ENCODE results near the gene SLC34A3. TPM values are rescaled to one million over a fixed set of nuclear protein-coding genes. Genes with fewer than 3 reads are reported as not detected.

Gene SLC34A3
- total RNA-seq, 4 donors from 2014 or later: not detected

DNA sequence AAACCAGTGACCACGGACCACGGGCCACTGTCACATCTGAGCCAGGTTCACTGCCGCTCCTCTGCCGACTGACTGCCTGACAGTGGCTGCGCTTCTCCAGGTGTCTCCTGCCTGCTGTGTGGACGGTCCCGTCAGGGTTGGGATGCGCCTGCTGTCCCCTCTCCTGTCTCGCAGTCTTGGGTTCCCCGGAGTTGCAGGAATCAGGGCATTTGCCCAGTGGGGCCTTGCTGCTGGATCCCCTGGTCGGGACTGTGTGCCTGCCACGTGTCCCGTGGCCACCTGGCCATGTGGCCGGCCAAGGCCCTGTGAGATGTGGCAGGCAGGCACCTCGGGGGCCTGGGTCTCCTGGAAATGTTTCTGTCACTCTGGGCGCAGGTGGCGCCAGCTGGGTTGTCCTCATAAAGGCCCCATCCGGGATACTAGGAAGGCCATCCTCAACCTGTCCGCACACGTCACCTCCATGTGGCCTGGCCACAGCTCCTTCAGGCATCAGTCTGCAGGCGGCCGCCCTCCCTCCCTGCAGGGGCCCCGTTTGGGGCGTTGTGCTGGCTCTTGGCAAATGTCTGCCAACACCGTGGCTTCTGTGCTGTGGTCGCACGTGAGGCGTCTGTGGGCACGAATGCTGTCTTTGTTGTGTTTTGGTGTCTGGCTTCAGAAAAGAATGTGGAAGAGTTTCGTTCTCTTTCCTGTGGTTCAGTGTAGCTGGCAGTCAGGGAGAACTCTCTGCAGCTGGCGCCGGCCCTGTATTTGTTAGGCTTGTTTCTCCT is 40.4 kb downstream of the SLC34A3 start:
- no peaks in the 10 kb centered on the region for H3K9me3 ChIP-seq
- H3K27me3 ChIP-seq: peaks cover 0 to 19% (median 0%) of the 10 kb centered on the region in 4 donors
- H3K4me3 ChIP-seq: no peak overlapping the region
- intact Hi-C loops (cut with DNase I): no loop called here
- WGBS: 82% methylated on average over 23 of the region's 32 CpGs
- peaks cover 25 to 80% (median 53%) of the 10 kb centered on the region in 4 donors for H3K36me3 ChIP-seq
- no peak overlapping the region for H3K27ac ChIP-seq (replicated peaks in 1 of 4)
- H3K4me1 ChIP-seq: peaks cover 26 to 63% (median 32%) of the 10 kb centered on the region in 4 donors
- no peak for DNase-seq (ENCODE audit: extremely low spot score)
- TF ChIP-seq, protein P1, sequence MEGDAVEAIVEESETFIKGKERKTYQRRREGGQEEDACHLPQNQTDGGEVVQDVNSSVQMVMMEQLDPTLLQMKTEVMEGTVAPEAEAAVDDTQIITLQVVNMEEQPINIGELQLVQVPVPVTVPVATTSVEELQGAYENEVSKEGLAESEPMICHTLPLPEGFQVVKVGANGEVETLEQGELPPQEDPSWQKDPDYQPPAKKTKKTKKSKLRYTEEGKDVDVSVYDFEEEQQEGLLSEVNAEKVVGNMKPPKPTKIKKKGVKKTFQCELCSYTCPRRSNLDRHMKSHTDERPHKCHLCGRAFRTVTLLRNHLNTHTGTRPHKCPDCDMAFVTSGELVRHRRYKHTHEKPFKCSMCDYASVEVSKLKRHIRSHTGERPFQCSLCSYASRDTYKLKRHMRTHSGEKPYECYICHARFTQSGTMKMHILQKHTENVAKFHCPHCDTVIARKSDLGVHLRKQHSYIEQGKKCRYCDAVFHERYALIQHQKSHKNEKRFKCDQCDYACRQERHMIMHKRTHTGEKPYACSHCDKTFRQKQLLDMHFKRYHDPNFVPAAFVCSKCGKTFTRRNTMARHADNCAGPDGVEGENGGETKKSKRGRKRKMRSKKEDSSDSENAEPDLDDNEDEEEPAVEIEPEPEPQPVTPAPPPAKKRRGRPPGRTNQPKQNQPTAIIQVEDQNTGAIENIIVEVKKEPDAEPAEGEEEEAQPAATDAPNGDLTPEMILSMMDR (IDR thresholded peaks at IDR 0.05): no peak
- TF ChIP-seq EP300 (IDR thresholded peaks at IDR 0.05) (no peak), POLR2AphosphoS5 (IDR thresholded peaks at IDR 0.05) (no peak), POLR2A (IDR thresholded peaks at IDR 0.05; ENCODE audit: low read depth) (no peak)

DNA sequence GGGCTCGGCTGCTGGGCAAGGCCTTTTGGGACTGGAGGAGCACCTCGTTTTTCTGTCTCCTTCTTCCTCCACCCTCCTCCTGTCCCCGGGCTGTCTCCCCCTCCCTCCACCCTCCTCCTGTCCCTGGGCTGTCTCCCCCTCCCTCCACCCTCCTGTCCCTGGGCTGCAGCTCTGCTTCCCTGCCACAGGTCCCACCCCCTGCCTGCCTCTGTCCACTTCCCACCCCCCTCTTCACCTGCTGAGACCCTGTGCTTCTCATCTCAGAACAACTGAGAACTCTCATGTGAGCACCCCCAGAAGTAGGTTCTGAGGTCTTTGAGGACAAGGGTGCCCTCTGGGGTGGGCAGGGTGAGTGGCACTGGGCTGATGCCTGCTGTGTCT is 41.0 kb downstream of the SLC34A3 start:
- Histone ChIP-seq H3K36me3 (peaks cover 22 to 74% (median 49%) of the 10 kb centered on the region in 4 donors), H3K9me3 (no peaks in the 10 kb centered on the region), H3K27ac (replicated peaks in 1 of 4) (no peak overlapping the region), H3K4me1 (peaks cover 31 to 68% (median 38%) of the 10 kb centered on the region in 4 donors), H3K4me3 (no peak overlapping the region), H3K27me3 (peaks cover 0 to 25% (median 0%) of the 10 kb centered on the region in 4 donors)
- TF ChIP-seq, protein P1 (IDR thresholded peaks at IDR 0.05): no peak
- TF ChIP-seq EP300 (IDR thresholded peaks at IDR 0.05) (no peak), POLR2A (IDR thresholded peaks at IDR 0.05; ENCODE audit: low read depth) (no peak), POLR2AphosphoS5 (IDR thresholded peaks at IDR 0.05) (no peak)
- DNase-seq (ENCODE audit: extremely low spot score): no peak
- WGBS: 39% methylated on average over 3 of the region's 3 CpGs
- intact Hi-C loops (cut with DNase I): no loop called here

DNA sequence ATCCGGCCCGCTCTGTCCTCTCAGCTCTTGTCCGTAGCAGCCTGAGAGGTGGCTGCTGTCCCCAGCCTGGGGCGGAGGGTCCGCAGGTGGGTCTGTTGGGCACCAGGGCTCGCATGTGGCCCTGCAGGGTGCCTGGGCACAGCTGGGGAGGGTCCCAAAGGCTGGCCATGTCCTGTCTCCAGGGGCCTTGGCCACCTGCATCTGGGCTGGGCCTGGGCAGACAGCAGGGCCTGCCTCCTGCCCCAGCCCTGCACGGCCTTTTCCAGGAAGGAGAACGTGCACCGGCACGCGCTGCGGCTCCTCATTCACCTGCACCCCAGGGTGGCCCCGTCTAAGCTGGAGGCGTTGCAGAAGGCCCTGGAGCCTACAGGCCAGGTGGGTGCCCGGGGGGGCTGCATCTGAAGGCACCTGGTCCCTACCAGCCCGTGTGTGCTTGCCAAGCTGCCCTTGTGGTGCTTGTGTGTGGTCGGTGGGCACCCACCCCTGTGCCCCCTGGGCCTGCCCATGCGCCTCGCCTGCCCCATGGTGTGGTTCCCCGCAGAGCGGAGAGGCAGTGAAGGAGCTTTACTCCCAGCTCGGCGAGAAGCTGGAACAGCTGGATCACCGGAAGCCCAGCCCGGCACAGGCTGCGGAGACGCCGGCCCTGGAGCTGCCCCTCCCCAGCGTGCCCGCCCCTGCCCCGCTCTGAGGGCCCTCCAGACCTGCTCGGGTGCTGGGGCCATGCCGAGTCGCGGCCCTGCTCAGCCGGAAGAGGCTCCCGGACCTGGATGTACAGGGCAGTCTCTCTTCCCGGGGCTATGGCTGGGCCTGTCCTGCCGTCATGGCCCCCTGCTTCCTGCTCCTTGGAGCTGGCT is 41.8 kb downstream of the SLC34A3 start:
- TF ChIP-seq, protein P1 (IDR thresholded peaks at IDR 0.05): no peak
- no peak for TF ChIP-seq POLR2AphosphoS5 (IDR thresholded peaks at IDR 0.05)
- no peak for TF ChIP-seq EP300 (IDR thresholded peaks at IDR 0.05)
- no peak for TF ChIP-seq POLR2A (IDR thresholded peaks at IDR 0.05; ENCODE audit: low read depth)
- no peak for DNase-seq (ENCODE audit: extremely low spot score)
- intact Hi-C loops (cut with DNase I): no loop called here
- Histone ChIP-seq H3K4me3 (no peak overlapping the region), H3K27ac (replicated peaks in 1 of 4) (no peak overlapping the region), H3K9me3 (no peaks in the 10 kb centered on the region), H3K27me3 (peaks cover 0 to 33% (median 0%) of the 10 kb centered on the region in 4 donors), H3K4me1 (peaks cover 38 to 71% (median 46%) of the 10 kb centered on the region in 4 donors), H3K36me3 (peaks cover 14 to 66% (median 41%) of the 10 kb centered on the region in 4 donors)
- WGBS: 88% methylated on average over 24 of the region's 39 CpGs

DNA sequence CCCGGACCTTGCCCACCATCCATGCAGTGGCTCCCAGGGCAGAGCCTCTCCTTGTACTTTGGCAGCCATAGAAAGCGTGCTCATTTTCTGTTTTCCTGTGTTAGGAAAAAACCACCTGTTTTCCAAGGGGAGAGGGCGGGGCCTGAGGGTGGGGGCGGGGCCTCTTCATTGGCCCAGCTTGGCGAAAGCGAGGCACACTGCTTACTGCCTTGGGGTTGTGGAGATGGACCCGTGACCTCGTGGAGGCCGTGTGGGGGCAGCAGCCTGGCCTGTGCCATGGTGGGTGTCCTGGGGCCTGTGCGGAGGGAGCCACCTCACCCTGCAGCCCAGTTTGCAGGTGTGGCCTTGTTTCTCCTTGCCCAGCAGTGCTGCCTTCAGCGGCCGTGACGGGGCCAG is 42.4 kb downstream of the SLC34A3 start:
- H3K4me1 ChIP-seq: peaks cover 40 to 66% (median 46%) of the 10 kb centered on the region in 4 donors

More for the DNA sequence above, 42.4 kb downstream of the SLC34A3 start:
- Histone ChIP-seq H3K36me3 (peaks cover 14 to 60% (median 35%) of the 10 kb centered on the region in 4 donors), H3K27me3 (peaks cover 0 to 39% (median 1%) of the 10 kb centered on the region in 4 donors), H3K4me3 (no peak overlapping the region), H3K27ac (replicated peaks in 1 of 4) (no peak overlapping the region), H3K9me3 (no peaks in the 10 kb centered on the region)
- no peak for DNase-seq (ENCODE audit: extremely low spot score)
- WGBS: 89% methylated on average over 5 of the region's 13 CpGs
- intact Hi-C loops (cut with DNase I): no loop called here
- TF ChIP-seq EP300 (IDR thresholded peaks at IDR 0.05) (no peak), POLR2A (IDR thresholded peaks at IDR 0.05; ENCODE audit: low read depth) (no peak), POLR2AphosphoS5 (IDR thresholded peaks at IDR 0.05) (no peak)
- TF ChIP-seq, protein P1 (IDR thresholded peaks at IDR 0.05): no peak
